Left ventricle myocardium inferior (tissue), 1 donor: ENCODE results near the gene SPACA7. TPM values are rescaled to one million over a fixed set of nuclear protein-coding genes. Genes with fewer than 3 reads are reported as not detected.

ENCODE experiments used
- DNase-seq: peaks from one replicate; pipeline ENCODE4 v3.0.0-alpha.2; 2020
- H3K27ac ChIP-seq: fragments of 200-600 bp; replicated peaks from 2 replicates; pipeline ENCODE4 v1.8.0; 2021
- H3K27me3 ChIP-seq: fragments of 200-600 bp; 2 replicates; pipeline ENCODE4 v1.8.0; 2021; ENCODE audit warnings: low read depth
- H3K36me3 ChIP-seq: fragments of 200-600 bp; 2 replicates; pipeline ENCODE4 v1.8.0; 2021
- H3K4me1 ChIP-seq: fragments of 200-600 bp; 2 replicates; pipeline ENCODE4 v1.8.0; 2021
- H3K4me3 ChIP-seq: fragments of 200-600 bp; 2 replicates; pipeline ENCODE4 v1.8.0; 2021; ENCODE audit warnings: mild to moderate bottlenecking, moderate library complexity
- H3K9me3 ChIP-seq: fragments of 200-600 bp; replicated peaks from 2 replicates; pipeline ENCODE4 v1.8.0; 2021
- CTCF ChIP-seq: fragments of 200-600 bp; IDR thresholded peaks from 2 replicates; pipeline ENCODE4 v1.8.0; 2021; ENCODE audit warnings: antibody characterized with exemption, mild to moderate bottlenecking, borderline replicate concordance
- intact Hi-C: fragments of 100-400 bp; cut with micrococcal nuclease; formaldehyde crosslinking; loops from one replicate; pipeline ENCODE4 v1.11.0; 2022
- total RNA-seq: library from RNA; stranded (reverse); fragmentation: NEBNext Ultra II Directional; extraction: Animal tissue kit (Norgen Biotek cat#: 25700); gene quantifications from one replicate; pipeline ENCODE4 v1.2.1, GENCODE V29; 2021
- donor health status: DM: no; HTN: yes; CAD: no; lungs with severe emphysema.

Gene SPACA7
- total RNA-seq, 1 donor from 2014 or later, result not detected

GRCh38 chr13:112457485-112457884, 81.3 kb downstream of the SPACA7 start:
- H3K36me3 ChIP-seq, result no peaks in the 10 kb centered on the region
- H3K27me3 ChIP-seq, result peaks cover 55% of the 10 kb centered on the region
- no peaks in the 10 kb centered on the region for H3K4me1 ChIP-seq
- peaks cover 25% of the 10 kb centered on the region for H3K9me3 ChIP-seq
- no peak overlapping the region for H3K27ac ChIP-seq
- no peak for TF ChIP-seq CTCF
- DNase-seq, result no peak
- intact Hi-C loops, result no loop called here
- H3K4me3 ChIP-seq, result no peak overlapping the region

- peaks cover 44% of the 10 kb centered on the region for H3K27me3 ChIP-seq
- no peak for DNase-seq
- no peaks in the 10 kb centered on the region for H3K4me1 ChIP-seq
- no peak overlapping the region for H3K27ac ChIP-seq
- no peak for TF ChIP-seq CTCF
- no peaks in the 10 kb centered on the region for H3K36me3 ChIP-seq
- peaks cover 27% of the 10 kb centered on the region for H3K9me3 ChIP-seq
- intact Hi-C loops, result no loop called here
- H3K4me3 ChIP-seq, result no peak overlapping the region
These were observed 86.3 kb downstream of the SPACA7 start for GRCh38 chr13:112462408-112462807.

GRCh38 chr13:112464720-112465119, 88.6 kb downstream of the SPACA7 start:
- intact Hi-C loops, result no loop called here
- DNase-seq, result no peak
- Histone ChIP-seq H3K4me1 (no peaks in the 10 kb centered on the region), H3K4me3 (no peak overlapping the region), H3K27me3 (peaks cover 48% of the 10 kb centered on the region), H3K9me3 (peaks cover 14% of the 10 kb centered on the region), H3K27ac (no peak overlapping the region), H3K36me3 (no peaks in the 10 kb centered on the region)
- no peak for TF ChIP-seq CTCF

- Histone ChIP-seq H3K4me1 (no peaks in the 10 kb centered on the region), H3K36me3 (no peaks in the 10 kb centered on the region), H3K4me3 (no peak overlapping the region), H3K9me3 (peaks cover 10% of the 10 kb centered on the region), H3K27ac (no peak overlapping the region), H3K27me3 (peaks cover 44% of the 10 kb centered on the region)
- no peak for DNase-seq
- TF ChIP-seq CTCF, result no peak
- intact Hi-C loops, result no loop called here
These were observed 89.3 kb downstream of the SPACA7 start for GRCh38 chr13:112465251-112466131.

GRCh38 chr13:112466132-112467058, 90.2 kb downstream of the SPACA7 start:
- no peaks in the 10 kb centered on the region for H3K36me3 ChIP-seq
- no peak for DNase-seq
- H3K4me1 ChIP-seq, result no peaks in the 10 kb centered on the region
- H3K9me3 ChIP-seq, result peaks cover 19% of the 10 kb centered on the region
- no peak overlapping the region for H3K4me3 ChIP-seq
- peaks cover 44% of the 10 kb centered on the region for H3K27me3 ChIP-seq
- H3K27ac ChIP-seq, result no peak overlapping the region
- intact Hi-C loops, result no loop called here
- no peak for TF ChIP-seq CTCF
